Measurements from ENCODE around the gene NEURL1.

- TF ChIP-seq EZH2 (IDR thresholded peaks at IDR 0.05; ENCODE audit: low read length, unreplicated experiment), result no peak
- TF ChIP-seq CTCF (conservative IDR thresholded peaks at IDR 0.05; ENCODE audit: low read depth, low read length), result no peak
Observed at GRCh38 chr10:103510791-103511752, 17.6 kb downstream of the NEURL1 start.

Data from PC-3 (cell line).